Endothelial cell of umbilical vein (primary cell): Measurements from ENCODE around the gene NIF3L1.

Source experiments
- CTCF ChIP-seq, 2 donors: IDR thresholded peaks; 1 replicate in 1 of 2; 2 replicates in 1 of 2; pipeline ENCODE4 v1.5.1; 2011; ENCODE audit warnings: low read length in 2 of 2, mild to moderate bottlenecking in 2 of 2, moderate library complexity in 2 of 2, control low read depth in 1 of 2, inconsistent platforms in 1 of 2, low read depth in 1 of 2; ENCODE audit not compliant: insufficient read depth in 1 of 2; ENCODE audit errors: extremely low read depth in 1 of 2
- MAX ChIP-seq: IDR thresholded peaks from 2 replicates; pipeline ENCODE4 v1.6.1; 2011; ENCODE audit not compliant: insufficient read depth, insufficient read length
- POLR2A ChIP-seq: IDR thresholded peaks from 2 replicates; pipeline ENCODE4 v1.6.1; 2012; ENCODE audit warnings: low read depth, mild to moderate bottlenecking, control low read depth, low read length
- POLR2AphosphoS5 ChIP-seq: IDR thresholded peaks from 2 replicates; pipeline ENCODE4 v1.6.1; 2012; ENCODE audit warnings: low read depth, mild to moderate bottlenecking, control low read depth, low read length, moderate library complexity; ENCODE audit not compliant: insufficient read depth

- TF ChIP-seq CTCF (IDR thresholded peaks at IDR 0.05; ENCODE audit: extremely low read depth in 1 of 2, insufficient read depth in 1 of 2, low read depth in 1 of 2, low read length in 2 of 2) (no peak), POLR2AphosphoS5 (no peak), POLR2A (no peak), MAX (no peak)
Measured at GRCh38 chr2:200950378-200950777, 61.2 kb downstream of the NIF3L1 start.
